Dermis microvascular lymphatic vessel endothelial cell (primary cell): ENCODE results near the gene KRTAP13-2. TPM values are rescaled to one million over a fixed set of nuclear protein-coding genes. Genes with fewer than 3 reads are reported as not detected.

Source experiments
- DNase-seq, 2 donors: peaks; one replicate each; pipeline versions ENCODE4 v3.0.0 to v3.0.0-alpha.2; 2010; ENCODE audit warnings: low read depth in 2 of 2
- total RNA-seq: library from RNA; depleted of rRNA; stranded (reverse); fragments of >200 nt; gene quantifications from 2 replicates; pipeline ENCODE4 v1.2.1, GENCODE V29; 2014

KRTAP13-2 gene, protein sequence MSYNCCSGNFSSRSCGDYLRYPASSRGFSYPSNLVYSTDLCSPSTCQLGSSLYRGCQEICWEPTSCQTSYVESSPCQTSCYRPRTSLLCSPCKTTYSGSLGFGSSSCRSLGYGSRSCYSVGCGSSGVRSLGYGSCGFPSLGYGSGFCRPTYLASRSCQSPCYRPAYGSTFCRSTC
- not detected in 2 replicates for total RNA-seq

DNA sequence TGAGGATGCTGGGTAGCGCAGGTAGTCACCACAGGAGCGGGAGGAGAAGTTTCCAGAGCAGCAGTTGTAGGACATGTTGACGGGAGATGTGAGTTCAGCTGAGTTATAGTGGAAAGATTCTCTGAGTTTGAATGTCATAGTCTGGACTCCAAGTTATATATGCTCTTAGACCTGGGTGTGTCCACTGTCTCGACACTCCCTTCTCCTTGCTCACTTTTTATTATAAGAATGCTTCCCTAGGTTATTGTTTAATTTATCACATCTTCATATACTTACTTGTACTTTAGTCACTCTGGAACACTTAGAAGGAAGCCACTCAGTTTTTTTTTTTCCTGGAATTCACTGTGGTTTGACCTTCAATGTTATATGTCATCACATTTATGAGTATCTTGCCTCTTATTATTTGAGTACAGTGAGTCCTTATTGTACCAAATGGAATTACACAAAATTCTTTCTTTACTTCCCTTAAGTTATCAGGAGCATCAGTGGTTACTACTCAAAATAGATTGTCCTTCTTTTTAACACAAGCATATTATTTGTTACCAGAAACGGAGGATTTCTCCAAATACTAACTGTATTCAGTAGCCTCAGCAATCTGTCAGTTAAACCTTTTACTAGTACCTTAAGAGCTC is at the start of gene KRTAP13-2:
Gene KRTAP13-2 (minus strand): TSS at position 133 of the 632 bp plus-strand sequence. CDS start 58 bp downstream, at position 75.
- DNase-seq, result no peak

DNA sequence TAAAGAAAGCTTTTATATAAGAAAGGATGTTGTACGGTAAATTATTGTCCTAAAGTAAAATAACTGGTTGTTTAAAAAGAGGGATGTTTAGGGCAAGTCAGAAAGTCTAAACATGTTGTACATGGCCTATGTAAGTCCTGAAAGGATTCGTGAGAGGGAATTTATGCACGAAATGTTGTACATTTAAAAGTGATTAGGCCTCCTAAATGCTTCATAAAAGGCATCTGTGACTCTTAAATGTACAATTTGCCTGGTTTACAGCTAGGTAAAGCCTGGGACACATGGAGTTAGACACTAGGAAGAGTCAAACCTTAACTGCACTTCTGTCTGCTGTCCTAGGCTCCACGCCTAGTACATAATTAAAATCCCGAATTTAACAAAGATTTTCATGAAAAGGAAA is 43.9 kb upstream of the KRTAP13-2 start:
- DNase-seq, result no peak

DNA sequence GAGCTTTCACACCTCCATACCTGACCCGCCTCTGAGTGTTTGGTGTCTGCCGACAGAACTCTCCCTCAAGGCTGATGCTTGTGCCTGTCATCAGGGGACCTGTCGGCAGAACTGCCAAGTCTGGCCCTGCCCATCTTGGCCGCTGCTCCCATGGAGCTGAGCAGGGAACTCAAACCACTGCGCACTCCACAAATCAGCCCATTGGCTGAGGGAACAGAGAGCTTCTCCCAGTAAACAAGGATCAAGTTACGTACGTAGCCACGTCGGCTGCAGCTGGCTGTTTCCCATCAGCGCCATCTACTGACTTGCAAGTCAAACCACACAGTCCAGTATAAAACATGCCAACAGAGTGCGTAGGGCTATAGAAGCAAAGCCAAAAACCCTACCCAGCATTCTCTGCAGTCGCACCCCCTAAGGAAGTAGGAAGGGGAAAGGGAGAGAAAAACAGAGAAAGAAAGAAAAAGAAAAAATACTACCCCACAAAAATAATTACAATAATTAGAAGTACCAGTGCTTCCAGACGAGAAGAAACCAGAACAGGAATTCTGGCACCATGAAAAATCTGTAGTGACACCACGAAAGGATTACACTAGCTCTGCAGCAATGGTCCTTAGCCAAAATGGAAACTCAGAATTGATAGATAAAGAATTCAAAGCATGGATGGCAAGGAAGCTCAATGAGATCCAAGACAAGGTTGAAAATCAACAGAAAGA is 36.9 kb upstream of the KRTAP13-2 start:
- peak in 1 of 2 donors; percentile 4 for DNase-seq

DNA sequence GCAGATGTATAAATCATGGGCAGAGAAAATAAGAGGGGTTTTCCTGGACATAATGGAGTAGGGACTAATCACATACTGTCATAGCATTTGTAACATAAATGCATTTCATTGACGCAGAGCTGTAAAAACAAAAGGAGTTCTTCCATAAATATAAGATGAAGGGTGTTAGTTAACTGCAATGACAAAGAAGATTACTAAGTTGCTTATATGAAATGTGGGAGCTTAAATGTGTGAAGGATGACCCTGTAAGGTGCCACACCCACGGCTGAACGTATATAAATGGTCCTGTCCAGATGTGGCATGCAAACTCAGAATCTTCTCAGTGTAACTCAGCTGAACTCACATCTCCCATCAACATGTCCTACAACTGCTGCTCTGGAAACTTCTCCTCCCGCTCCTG is 23.7 kb upstream of the KRTAP13-2 start, which contains the start of gene KRTAP13-1:
Gene KRTAP13-1 (plus strand): TSS at position 301 of the 400 bp plus-strand sequence. CDS start 56 bp downstream, at position 357.
- no peak for DNase-seq

DNA sequence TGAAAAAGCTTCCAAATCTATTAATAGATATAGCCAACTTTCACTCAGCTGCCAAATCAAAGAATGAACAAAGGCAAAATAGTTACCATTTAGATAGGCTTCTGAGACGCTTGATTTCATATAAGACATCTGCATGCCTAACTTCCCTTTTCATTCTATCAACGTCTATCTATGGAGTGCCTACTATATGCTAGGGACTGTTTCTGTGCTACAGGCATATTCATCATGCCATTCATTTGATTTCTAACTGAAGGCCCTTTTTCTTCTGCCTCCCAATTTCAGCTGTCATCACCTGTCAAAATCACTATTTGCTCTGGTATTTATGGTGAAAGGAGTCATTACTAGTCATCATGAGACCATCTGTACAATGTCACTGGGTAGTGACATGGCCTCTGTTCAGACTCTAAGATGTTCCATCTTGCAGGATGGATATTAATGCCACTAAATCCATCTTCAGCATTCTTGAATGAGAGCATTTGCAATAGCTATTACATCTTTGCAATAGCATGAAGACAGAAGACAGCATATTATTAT is 19.5 kb upstream of the KRTAP13-2 start:
- no peak for DNase-seq

DNA sequence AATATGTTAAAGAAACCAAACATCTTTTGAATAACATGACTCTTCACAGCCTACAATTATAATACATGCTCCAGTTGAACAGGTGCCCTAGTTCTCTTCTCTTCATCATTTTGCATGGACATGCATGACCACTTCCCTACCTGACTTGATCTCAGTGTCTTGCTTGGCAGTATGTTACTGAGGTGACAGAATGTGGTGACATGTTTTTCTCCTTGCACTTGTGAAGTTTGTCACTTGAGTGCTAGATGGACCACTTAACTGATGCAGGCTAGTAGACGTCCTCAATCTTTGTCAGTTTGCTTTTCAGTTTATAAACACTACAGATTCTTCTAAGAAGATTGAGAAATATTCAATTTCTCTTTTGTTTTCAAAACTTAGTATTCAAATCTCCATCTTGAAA is 10.1 kb upstream of the KRTAP13-2 start:
- DNase-seq, result no peak

DNA sequence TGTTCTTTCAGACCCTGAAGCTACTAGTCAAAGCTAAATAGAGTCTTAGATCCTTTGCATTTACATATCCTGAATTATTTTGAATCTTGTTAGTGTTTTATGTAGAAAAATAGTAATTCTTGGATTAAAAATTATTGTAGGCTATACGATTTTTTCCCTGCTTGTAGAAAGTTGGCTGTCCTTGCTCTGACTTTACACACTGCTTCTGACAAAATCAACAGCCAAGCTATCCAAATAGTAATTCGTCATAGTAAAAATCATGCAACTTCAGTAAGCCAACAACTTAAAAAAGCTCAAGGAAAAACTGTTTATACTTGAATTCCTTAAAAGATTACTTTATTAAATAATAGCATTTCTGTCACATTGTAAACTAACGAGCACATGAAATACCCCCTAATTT is 16.2 kb downstream of the KRTAP13-2 start:
- DNase-seq, result no peak

DNA sequence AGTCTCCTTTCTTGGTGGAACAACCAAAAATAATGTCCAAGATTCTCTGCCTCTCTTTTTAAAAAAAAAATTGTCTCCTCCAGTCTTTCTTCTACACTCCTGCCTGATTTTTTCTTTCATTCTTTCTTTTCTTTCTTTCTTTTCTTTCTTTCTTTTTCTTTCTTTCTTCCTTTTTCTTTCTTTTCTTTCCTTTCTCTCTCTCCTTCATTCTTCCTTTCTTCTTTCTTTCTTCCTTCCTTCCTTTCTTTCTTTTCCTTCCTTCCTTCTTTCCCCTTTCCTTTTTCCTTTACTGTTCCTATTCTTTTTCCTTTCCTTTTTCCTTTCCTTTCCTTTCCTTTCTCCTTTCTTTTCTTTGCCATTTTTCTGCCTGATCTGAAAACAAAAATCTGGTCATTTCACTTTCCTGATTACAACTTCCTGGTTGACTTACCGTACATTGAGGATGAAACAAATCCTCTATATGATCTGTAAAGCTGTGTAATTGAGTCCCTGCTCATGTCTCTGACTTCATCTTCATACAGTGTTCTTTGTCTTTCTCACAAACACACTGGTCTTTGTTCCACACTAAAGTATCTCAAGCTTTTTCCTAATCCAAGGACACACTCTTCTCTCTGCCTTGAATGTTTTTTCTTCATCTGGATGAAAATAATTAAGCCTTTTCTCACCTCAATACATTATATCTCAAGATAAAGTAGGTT is 17.6 kb downstream of the KRTAP13-2 start:
- no peak for DNase-seq

DNA sequence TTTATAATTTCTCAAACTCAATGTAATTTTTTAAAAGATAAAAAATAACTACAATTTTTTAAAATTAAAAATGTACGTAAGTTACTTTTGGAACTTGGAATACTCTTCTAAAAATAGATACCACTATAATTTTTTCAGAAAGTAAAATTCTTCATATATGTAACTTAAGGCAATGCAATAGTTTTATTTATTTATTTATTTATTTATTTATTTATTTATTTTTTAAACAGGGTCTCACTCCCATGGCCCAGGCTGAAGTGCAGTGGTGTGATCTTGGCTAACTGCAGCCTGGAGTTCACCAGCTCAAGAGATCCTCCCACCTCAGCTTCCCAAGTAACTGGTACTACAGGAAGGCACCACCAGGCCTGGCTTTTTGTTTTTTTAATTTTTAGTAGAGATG is 20.5 kb downstream of the KRTAP13-2 start:
- DNase-seq, result no peak

DNA sequence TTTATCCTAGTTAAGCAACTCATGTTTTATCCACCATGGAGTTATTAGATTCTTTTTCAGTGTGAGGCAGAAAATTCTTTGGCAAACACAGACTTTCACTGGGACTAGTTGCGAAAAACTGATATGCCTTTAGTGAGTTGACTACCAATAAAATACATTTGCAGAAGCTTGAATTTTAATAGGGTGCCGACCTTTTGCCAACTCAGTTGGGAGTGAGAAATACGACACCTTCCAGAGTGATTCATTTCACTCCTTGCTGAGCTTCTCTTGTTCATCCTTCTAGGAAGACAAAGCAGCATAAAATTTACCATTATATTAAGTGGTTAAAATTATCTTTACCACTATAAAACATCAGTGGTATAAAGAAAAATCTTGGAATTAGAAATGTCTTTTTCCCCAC is 22.5 kb downstream of the KRTAP13-2 start:
- DNase-seq, result no peak

DNA sequence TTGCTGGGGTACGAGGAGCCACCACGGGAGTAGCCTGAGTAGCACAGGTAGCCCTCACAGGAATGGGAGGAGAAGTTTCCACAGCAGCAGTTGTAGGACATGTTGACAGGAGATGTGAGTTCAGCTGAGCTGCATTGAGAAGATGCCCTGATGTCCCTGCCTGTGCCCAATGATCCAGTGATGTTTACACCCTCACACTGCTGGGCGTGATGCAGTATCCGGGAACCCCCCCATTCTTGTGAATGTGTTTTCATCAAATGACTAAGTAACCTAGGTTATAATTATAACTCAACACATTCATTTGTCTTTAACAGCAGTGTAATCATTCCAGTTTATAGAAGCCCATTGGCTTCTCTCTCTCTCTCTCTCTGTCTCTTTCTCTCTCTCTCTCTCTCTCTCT is 23.6 kb downstream of the KRTAP13-2 start, which contains the start of gene KRTAP23-1:
Gene KRTAP23-1 (minus strand): TSS at position 101 of the 400 bp plus-strand sequence. CDS start 0 bp downstream, at position 101.
- no peak for DNase-seq

DNA sequence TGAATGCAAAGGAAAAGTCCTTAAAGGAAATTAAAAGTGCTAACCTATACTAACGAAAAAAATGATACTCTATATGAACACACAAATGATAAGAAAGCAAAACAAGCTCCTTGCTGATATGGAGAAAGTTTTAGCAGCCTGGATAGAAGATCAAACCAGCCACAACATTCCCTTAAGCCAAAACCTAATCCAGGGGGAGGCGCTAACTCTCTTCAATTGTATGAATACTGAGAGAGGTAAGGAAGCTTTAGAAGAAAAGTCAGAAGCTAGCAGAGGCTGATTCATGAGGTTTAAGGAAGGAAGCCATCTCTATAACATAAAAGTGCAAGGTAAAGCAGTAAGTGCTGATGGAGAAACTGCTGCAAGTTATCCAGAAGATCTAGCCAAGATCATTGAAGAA is 27.1 kb downstream of the KRTAP13-2 start:
- DNase-seq, result no peak

DNA sequence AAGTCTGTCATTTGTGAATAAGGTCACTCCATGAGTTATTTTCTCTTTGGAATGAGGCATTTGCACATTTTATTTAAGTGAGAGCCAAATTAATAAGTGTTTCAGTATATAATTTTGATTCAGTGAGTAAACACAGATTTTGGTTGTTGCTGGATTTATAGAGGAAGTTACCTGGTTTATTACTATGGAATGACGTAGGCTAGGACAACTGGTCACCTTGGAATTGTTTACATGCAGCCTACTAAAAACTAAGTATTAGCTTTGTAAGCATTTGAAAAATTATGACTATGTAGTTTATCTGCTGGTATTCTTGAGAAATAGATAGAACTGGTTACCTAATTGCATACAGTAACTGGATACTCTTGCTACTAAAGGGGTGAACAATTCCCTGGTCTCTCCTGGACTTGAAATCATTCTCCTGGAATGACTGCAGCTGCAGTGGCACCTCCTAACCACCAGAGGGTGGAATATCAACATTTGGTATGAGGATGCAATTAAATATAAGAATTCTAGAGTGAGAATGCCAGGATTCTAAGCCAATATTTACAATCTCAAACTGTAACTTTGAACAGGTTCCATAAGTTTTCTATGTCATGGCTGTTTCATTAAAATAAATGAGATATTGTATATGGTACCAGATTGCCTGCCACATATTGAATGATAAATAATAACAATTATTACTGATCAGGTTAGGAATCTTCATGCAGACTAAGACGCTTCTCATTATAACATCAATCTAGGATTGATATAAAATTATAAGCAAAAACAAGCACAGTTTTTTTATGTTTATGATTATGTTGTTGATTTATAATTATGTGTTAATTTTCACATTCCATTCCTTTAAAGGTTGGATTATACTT is 31.1 kb downstream of the KRTAP13-2 start:
- DNase-seq, result peak in 1 of 2 donors; percentile 7

DNA sequence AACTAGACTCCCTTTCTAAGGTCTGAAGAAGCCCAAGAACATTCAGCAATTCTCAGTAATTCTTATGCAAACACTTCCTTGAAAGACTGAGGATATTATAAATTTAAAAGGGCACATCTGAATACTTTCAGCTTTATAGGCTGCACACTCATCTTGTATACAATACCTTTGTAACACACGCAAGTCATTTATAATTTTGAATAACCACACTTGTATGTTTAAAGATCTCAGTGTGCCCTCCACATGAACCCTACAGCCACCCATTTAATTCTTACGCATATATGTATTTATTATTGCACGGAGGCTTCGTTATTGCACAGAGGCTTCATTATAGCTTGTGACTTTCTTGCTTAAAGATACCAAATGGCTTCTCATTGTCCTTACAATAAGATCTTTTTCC is 33.4 kb downstream of the KRTAP13-2 start:
- no peak for DNase-seq

DNA sequence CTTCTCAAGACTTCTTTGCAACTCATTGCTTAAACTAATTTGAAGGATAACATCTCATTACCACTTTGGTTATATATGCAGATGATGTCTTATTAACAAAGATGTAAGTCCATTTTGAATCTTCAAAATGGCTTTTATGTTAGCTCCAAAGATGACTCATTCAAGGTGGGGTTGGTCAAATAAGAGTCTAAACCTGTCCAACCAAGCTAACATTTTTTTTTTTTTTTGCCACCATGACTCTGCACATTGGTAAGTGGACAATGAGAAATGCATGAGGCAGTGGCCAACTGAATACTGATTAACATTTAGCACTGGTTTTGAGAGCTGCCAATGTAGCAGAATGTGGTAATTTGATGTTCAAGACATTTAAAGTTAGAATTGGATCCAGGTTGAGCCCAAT is 34.3 kb downstream of the KRTAP13-2 start:
- DNase-seq, result no peak

DNA sequence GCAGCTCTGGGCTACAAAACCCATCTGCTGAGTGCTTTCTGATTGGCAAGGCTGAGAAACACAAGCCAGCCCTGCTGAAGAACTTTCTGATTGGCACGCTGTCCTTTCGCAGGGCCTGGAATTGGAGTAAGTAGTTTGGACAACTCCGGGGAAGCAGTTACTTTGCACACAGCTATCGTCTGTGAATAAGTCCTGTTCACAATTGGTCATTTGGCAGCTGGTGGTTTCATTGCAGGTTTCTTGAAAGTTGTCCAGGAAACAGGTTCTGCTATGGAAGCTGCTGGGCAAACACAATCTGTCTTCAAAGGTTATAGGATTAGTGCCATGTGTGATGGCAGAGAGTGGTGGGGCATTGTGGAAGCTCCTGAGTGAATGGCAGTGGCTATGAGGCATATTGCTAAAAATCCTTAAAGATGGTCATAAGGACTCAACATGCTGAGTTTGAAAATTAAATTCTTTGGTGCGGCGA is 34.8 kb downstream of the KRTAP13-2 start, which contains the start of gene KRTAP27-1:
Gene KRTAP27-1 (minus strand): TSS at position 419 of the 469 bp plus-strand sequence. CDS start 26 bp downstream, at position 393.
- no peak for DNase-seq

DNA sequence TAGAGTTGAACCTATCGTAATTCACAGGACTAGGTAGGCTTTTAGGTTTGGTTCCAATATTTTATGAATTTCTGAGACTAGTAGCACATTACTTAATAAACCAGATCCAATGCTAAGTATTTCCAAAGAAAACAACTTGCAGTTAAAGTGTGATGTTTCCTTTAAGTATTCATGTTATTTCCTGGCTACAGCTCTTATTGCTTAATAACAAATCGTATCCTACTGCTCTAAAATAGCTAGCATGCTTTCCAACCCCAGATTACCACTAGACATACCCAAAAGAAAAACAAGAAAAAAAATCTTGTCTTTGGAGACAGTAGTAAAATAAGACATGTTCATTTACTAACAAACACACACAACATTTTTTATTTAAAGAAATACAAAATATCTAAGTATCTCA is 35.5 kb downstream of the KRTAP13-2 start:
- DNase-seq, result no peak

DNA sequence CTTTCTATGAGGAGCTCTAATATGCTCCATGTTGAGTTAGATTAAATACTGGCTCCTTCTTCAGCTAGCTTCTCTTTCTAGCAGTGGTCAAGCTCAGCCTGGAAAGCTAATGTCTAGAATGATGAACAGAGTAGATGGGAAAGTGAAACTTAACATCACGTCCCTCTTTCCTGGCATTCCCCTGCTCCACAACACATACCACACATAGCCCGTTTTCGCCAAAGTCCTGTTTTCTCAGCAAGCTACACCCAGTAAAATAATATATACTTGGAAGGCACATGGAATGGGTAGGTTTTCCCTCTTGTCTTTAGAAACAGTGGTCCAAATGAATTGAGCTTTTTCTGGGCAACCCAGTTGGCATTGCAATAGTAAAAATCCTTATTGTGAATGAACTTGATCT is 38.3 kb downstream of the KRTAP13-2 start:
- no peak for DNase-seq

DNA sequence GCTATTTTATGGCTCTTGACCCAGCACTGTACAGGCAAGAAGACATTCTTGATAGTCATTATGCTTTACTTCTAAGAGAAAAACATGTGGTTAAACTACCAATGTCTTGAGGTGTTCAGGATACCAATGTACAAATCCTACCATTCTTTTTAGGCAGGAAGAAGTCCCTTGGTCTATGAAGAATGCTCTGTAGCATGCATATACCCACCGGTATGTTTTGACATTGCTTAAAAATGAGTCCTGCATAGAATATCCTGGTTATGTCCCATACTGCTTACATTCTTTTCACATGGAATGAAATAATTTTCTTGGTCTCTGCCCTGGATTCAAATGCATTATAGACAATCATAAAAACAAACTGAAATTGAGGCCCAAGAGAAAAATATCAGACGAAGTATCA is 39.4 kb downstream of the KRTAP13-2 start:
- DNase-seq, result no peak

DNA sequence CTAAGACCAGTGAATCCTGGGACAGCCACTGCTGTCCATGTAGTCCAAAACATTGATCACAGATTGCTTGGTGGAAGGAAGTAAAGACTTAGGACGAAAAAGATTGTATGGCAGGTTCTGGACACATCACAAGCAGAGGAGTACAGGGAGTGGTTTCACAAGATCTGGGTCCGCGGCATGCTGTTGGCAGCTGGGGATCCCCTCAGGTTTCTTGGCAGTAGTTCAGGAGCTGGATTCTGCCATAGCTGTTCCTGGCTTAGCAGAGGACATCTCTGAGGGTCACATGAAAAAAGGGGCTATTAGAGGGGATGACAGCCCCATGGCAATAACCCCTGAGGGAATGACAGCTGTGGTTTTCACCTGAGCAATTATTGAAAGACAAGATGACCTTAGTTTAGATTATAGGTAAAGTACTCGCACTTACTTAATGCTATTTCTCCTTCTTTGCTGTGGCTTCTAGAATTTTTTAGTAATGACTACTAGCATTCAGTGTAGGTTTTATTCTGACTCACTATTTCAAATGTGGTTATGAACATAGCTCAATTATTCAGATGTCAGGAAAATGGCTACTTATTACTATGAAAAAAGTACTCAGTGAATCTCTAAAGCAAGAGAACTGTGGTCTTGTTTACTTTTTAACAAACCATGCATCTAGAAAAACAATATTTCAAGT is 42.7 kb downstream of the KRTAP13-2 start:
- no peak for DNase-seq
